ENCODE measurements around the gene HVCN1.
A peak's percentile ranks its signal among the peaks of the same experiment; 100 is the strongest.
"Not testable (repeated sequence)": the region's sequence is repeated elsewhere in the genome, so short reads cannot be mapped to it uniquely, and the experiment has no call there.

The HVCN1 gene, protein sequence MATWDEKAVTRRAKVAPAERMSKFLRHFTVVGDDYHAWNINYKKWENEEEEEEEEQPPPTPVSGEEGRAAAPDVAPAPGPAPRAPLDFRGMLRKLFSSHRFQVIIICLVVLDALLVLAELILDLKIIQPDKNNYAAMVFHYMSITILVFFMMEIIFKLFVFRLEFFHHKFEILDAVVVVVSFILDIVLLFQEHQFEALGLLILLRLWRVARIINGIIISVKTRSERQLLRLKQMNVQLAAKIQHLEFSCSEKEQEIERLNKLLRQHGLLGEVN

GRCh38 chr12:110688446-110689280 is at the start of gene HVCN1:
Gene HVCN1, minus strand, starts transcription at chr12:110689115. Its CDS starts 5,870 bp downstream, at chr12:110683245.
- peaks cover 30% of the 10 kb centered on the region for H3K4me1 Mint-ChIP-seq (ENCODE audit: low read depth)
- H3K27me3 Mint-ChIP-seq (ENCODE audit: low read depth): peaks cover 11% of the 10 kb centered on the region

GRCh38 chr12:110737532-110737931 is 48.6 kb upstream of the HVCN1 start:
- peaks cover 29% of the 10 kb centered on the region for H3K36me3 Mint-ChIP-seq (ENCODE audit: low read depth)
- no peaks in the 10 kb centered on the region for H3K9me3 Mint-ChIP-seq

More at GRCh38 chr12:110688446-110689280, at the start of gene HVCN1:
- Mint-ChIP-seq H3K36me3 (ENCODE audit: low read depth) (peaks cover 12% of the 10 kb centered on the region), H3K9me3 (no peaks in the 10 kb centered on the region), H3K4me3 (peak within 1 kb of the TSS; percentile 95), H3K27ac (peak within 1 kb of the TSS; percentile 93)

GRCh38 chr12:110737016-110737415 is 48.1 kb upstream of the HVCN1 start:
- not testable (repeated sequence) for H3K27ac Mint-ChIP-seq; H3K27me3 Mint-ChIP-seq (ENCODE audit: low read depth); H3K9me3 Mint-ChIP-seq; H3K4me3 Mint-ChIP-seq
- peaks cover 34% of the 10 kb centered on the region for H3K36me3 Mint-ChIP-seq (ENCODE audit: low read depth)
- peaks cover 56% of the 10 kb centered on the region for H3K4me1 Mint-ChIP-seq (ENCODE audit: low read depth)

More at GRCh38 chr12:110737532-110737931, 48.6 kb upstream of the HVCN1 start:
- Mint-ChIP-seq H3K27me3 (ENCODE audit: low read depth) (no peaks in the 10 kb centered on the region), H3K4me3 (peak overlapping the region; percentile 32), H3K4me1 (ENCODE audit: low read depth) (peaks cover 51% of the 10 kb centered on the region), H3K27ac (peak overlapping the region; percentile 77)

- no peak overlapping the region for H3K27ac Mint-ChIP-seq
These were observed 45.0 kb upstream of the HVCN1 start for GRCh38 chr12:110733900-110734299.

GRCh38 chr12:110733089-110733715 is 44.3 kb upstream of the HVCN1 start:
- Mint-ChIP-seq H3K36me3 (ENCODE audit: low read depth) (peaks cover 40% of the 10 kb centered on the region), H3K27ac (no peak overlapping the region), H3K4me3 (no peak overlapping the region), H3K4me1 (ENCODE audit: low read depth) (peaks cover 51% of the 10 kb centered on the region), H3K9me3 (no peaks in the 10 kb centered on the region), H3K27me3 (ENCODE audit: low read depth) (no peaks in the 10 kb centered on the region)

More at GRCh38 chr12:110733900-110734299, 45.0 kb upstream of the HVCN1 start:
- Mint-ChIP-seq H3K9me3 (no peaks in the 10 kb centered on the region), H3K36me3 (ENCODE audit: low read depth) (peaks cover 43% of the 10 kb centered on the region), H3K4me1 (ENCODE audit: low read depth) (peaks cover 53% of the 10 kb centered on the region), H3K27me3 (ENCODE audit: low read depth) (no peaks in the 10 kb centered on the region), H3K4me3 (no peak overlapping the region)

GRCh38 chr12:110732572-110732971 is 43.7 kb upstream of the HVCN1 start:
- H3K9me3 Mint-ChIP-seq: no peaks in the 10 kb centered on the region
- H3K36me3 Mint-ChIP-seq (ENCODE audit: low read depth): peaks cover 44% of the 10 kb centered on the region
- H3K4me1 Mint-ChIP-seq (ENCODE audit: low read depth): peaks cover 51% of the 10 kb centered on the region
- H3K4me3 Mint-ChIP-seq: no peak overlapping the region
- peak overlapping the region; percentile 31 for H3K27ac Mint-ChIP-seq
- H3K27me3 Mint-ChIP-seq (ENCODE audit: low read depth): no peaks in the 10 kb centered on the region

DNA sequence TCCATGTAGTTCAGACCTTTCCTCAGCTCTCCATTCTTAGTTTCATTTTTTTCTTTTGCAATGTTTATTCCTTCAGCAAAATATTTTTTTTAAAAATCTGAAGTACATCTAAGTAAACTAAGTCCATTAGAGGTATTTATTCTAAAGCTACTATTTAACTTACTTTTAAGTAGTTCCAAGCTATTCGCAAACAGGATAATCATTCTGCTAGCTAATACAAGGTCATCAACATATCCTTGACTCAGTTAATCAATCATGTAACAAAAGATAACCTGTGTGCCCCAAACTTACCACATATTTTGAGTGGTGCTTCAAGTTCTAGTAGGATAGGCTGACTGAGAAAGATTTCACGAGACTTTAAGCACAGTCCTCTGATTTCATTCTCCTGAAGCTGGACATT is 42.6 kb upstream of the HVCN1 start:
- Mint-ChIP-seq H3K27ac (no peak overlapping the region), H3K9me3 (no peaks in the 10 kb centered on the region), H3K27me3 (ENCODE audit: low read depth) (no peaks in the 10 kb centered on the region), H3K36me3 (ENCODE audit: low read depth) (peaks cover 47% of the 10 kb centered on the region), H3K4me1 (ENCODE audit: low read depth) (peaks cover 56% of the 10 kb centered on the region), H3K4me3 (no peak overlapping the region)

- Mint-ChIP-seq H3K36me3 (ENCODE audit: low read depth) (peaks cover 56% of the 10 kb centered on the region), H3K27ac (no peak overlapping the region), H3K4me3 (no peak overlapping the region), H3K9me3 (no peaks in the 10 kb centered on the region), H3K4me1 (ENCODE audit: low read depth) (peaks cover 52% of the 10 kb centered on the region), H3K27me3 (ENCODE audit: low read depth) (no peaks in the 10 kb centered on the region)
These were observed 39.7 kb upstream of the HVCN1 start for GRCh38 chr12:110728628-110729027.

GRCh38 chr12:110726708-110727369 is 37.9 kb upstream of the HVCN1 start:
- Mint-ChIP-seq H3K9me3 (no peaks in the 10 kb centered on the region), H3K36me3 (ENCODE audit: low read depth) (peaks cover 55% of the 10 kb centered on the region), H3K4me1 (ENCODE audit: low read depth) (peaks cover 38% of the 10 kb centered on the region), H3K27me3 (ENCODE audit: low read depth) (no peaks in the 10 kb centered on the region), H3K4me3 (no peak overlapping the region), H3K27ac (no peak overlapping the region)

DNA sequence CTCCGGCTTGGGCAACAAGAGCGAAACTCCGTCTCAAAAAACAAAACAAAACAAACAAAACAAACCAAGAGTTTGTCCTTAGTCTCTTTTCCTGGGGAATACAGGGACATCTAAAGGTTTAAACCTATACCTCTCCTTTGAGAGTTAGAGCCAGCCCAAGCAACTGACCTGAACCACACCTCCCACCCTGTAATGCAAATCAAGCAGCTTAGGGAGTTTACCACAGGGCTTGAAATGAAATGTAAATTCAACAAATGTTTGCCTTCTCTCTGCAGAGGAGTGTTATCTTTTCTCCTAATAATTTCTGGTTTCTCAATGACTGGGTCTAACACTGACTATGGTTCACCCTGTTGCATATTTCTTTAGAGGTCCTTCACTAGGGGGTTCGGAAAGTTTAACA is 37.1 kb upstream of the HVCN1 start:
- Mint-ChIP-seq H3K27me3 (ENCODE audit: low read depth) (no peaks in the 10 kb centered on the region), H3K9me3 (no peaks in the 10 kb centered on the region), H3K4me1 (ENCODE audit: low read depth) (peaks cover 31% of the 10 kb centered on the region), H3K4me3 (no peak overlapping the region), H3K27ac (peak overlapping the region; percentile 7), H3K36me3 (ENCODE audit: low read depth) (peaks cover 56% of the 10 kb centered on the region)

DNA sequence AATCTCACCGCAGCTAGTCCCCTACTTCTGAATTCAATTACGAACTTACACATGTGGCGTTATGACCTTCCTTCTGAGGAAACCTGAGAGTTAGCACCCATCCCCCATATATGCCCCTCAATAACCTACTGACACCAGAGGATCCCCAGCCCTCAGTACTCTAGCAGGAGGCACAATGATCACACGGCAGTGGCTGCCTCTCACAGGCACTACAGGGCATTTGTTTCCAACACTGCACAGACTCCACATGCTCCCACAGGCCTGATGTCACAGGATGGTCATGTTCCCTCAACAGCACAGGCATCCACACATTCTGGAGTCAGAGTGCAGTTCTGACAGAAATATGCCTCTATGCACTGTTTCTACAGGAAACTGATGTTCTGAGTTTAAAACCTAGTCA is 36.4 kb upstream of the HVCN1 start:
- Mint-ChIP-seq H3K36me3 (ENCODE audit: low read depth) (peaks cover 55% of the 10 kb centered on the region), H3K4me3 (no peak overlapping the region), H3K27ac (no peak overlapping the region), H3K27me3 (ENCODE audit: low read depth) (no peaks in the 10 kb centered on the region), H3K4me1 (ENCODE audit: low read depth) (peaks cover 28% of the 10 kb centered on the region), H3K9me3 (no peaks in the 10 kb centered on the region)

DNA sequence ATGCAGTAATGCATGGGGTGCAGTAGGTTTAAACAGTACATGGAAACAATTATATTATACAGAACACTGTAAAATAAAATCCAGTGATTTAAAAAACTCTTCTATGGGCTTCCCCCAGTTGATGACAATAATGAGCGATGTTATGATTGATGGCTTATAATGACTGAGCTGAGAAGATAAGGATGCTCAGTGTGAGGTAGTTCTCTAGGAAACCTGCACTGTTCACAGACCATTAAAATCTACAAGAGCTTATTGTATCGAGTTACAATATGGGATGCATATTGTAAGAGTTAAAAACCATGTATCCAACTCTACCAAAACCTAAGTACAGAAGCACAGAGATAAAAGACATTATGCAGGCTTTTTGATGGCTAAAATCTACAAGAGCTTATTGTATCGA is 34.0 kb upstream of the HVCN1 start:
- not testable (repeated sequence) for H3K4me3 Mint-ChIP-seq; H3K27me3 Mint-ChIP-seq (ENCODE audit: low read depth); H3K27ac Mint-ChIP-seq; H3K9me3 Mint-ChIP-seq
- peaks cover 22% of the 10 kb centered on the region for H3K4me1 Mint-ChIP-seq (ENCODE audit: low read depth)
- H3K36me3 Mint-ChIP-seq (ENCODE audit: low read depth): peaks cover 64% of the 10 kb centered on the region

DNA sequence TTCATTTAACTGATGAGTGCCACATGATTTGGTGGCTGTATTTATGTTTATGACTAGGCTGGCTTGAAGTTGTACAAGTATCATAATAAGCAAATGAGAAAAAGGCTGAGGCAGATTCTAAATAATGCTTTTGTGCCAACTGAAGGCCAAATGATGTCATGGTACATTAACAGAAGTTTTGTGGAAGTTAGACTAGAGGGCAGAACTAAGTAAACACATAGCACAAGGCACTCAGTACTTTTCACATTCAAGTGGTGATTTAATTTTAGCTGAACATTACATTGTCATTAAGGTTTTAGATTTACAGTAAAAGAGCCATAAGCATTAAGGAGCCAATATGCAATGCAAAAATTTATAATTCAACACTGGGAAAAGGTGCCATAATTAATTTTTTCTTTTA is 32.7 kb upstream of the HVCN1 start:
- Mint-ChIP-seq H3K27ac (no peak overlapping the region), H3K9me3 (no peaks in the 10 kb centered on the region), H3K36me3 (ENCODE audit: low read depth) (peaks cover 64% of the 10 kb centered on the region), H3K27me3 (ENCODE audit: low read depth) (no peaks in the 10 kb centered on the region), H3K4me1 (ENCODE audit: low read depth) (peaks cover 12% of the 10 kb centered on the region), H3K4me3 (no peak overlapping the region)

DNA sequence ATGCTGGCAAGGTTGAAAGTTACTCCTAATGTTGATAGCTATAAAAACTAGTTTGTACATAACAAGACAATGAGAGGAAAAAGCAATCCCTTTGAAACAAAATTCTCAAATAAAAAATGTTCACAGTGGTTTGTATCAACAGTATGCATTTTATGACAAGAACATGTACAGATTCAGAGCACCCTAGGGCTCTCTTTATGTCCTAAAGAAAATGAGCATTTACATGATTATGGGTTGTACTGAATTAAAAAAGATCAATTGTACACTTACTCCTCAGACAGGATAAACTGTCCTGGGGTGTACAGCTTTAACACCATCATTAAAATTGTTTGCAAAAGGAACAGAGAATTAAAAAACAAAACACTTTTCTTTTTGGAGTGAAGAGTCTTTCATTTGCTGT is 31.6 kb upstream of the HVCN1 start:
- Mint-ChIP-seq H3K9me3 (no peaks in the 10 kb centered on the region), H3K27ac (no peak overlapping the region), H3K4me3 (no peak overlapping the region), H3K36me3 (ENCODE audit: low read depth) (peaks cover 58% of the 10 kb centered on the region), H3K27me3 (ENCODE audit: low read depth) (no peaks in the 10 kb centered on the region), H3K4me1 (ENCODE audit: low read depth) (peaks cover 7% of the 10 kb centered on the region)

Data from T-helper 1 cell treated with Interleukin-12 subunit alpha and Interleukin-12 subunit beta and Interleukin-4 antibody, amounts not matched to agents 30 μg/mL and 1 μg/mL, for 36 hours (primary cell).